Fibroblast of gingiva (primary cell): ENCODE data around the gene DPH7.
"Not testable (repeated sequence)": the region's sequence is repeated elsewhere in the genome, so short reads cannot be mapped to it uniquely, and the experiment has no call there.

Experiments
- DNase-seq: peaks from one replicate; pipeline ENCODE4 v3.0.0-alpha.2; 2011; ENCODE audit warnings: low read depth

The DPH7 gene

GRCh38 chr9:137545123-137545522 lies 33.6 kb downstream of the DPH7 start:
- DNase-seq: peak; percentile 87

- DNase-seq: peak; percentile 64
These were observed 34.5 kb downstream of the DPH7 start for GRCh38 chr9:137544176-137544760.

GRCh38 chr9:137543237-137543963 lies 35.3 kb downstream of the DPH7 start:
- no peak for DNase-seq

- no peak for DNase-seq
These were observed 36.2 kb downstream of the DPH7 start for GRCh38 chr9:137542486-137542885.

GRCh38 chr9:137540536-137540935 lies 38.2 kb downstream of the DPH7 start:
- DNase-seq: no peak

- no peak for DNase-seq
These were observed 40.7 kb downstream of the DPH7 start for GRCh38 chr9:137538058-137538457.

GRCh38 chr9:137536594-137537131 lies 42.1 kb downstream of the DPH7 start:
- not testable (repeated sequence) for DNase-seq

GRCh38 chr9:137535120-137535428 lies 43.7 kb downstream of the DPH7 start:
- DNase-seq: no peak

- DNase-seq: peak; percentile 53
These were observed 44.2 kb downstream of the DPH7 start for GRCh38 chr9:137534256-137535119.

GRCh38 chr9:137532891-137533468 lies 45.7 kb downstream of the DPH7 start:
- not testable (repeated sequence) for DNase-seq

- DNase-seq: no peak
These were observed 47.5 kb downstream of the DPH7 start for GRCh38 chr9:137531099-137531765.

- DNase-seq: no peak
These were observed 48.4 kb downstream of the DPH7 start for GRCh38 chr9:137530331-137530730.

- no peak for DNase-seq
These were observed 53.8 kb downstream of the DPH7 start for GRCh38 chr9:137524981-137525317.

GRCh38 chr9:137524161-137524980 lies 54.4 kb downstream of the DPH7 start:
- no peak for DNase-seq

- DNase-seq: no peak
These were observed 55.8 kb downstream of the DPH7 start for GRCh38 chr9:137522746-137523455.

GRCh38 chr9:137521405-137521985 lies 57.2 kb downstream of the DPH7 start:
- no peak for DNase-seq

GRCh38 chr9:137520614-137521404 lies 57.9 kb downstream of the DPH7 start:
- no peak for DNase-seq

- no peak for DNase-seq
These were observed 59.2 kb downstream of the DPH7 start for GRCh38 chr9:137519553-137519952.
